NCI-H774 (cell line): ENCODE results near the gene POU5F1.

Experiments
- DNase-seq: peaks from one replicate; lab custom pipeline; 2025; lab: John Stamatoyannopoulos, UW

The POU5F1 gene

DNA sequence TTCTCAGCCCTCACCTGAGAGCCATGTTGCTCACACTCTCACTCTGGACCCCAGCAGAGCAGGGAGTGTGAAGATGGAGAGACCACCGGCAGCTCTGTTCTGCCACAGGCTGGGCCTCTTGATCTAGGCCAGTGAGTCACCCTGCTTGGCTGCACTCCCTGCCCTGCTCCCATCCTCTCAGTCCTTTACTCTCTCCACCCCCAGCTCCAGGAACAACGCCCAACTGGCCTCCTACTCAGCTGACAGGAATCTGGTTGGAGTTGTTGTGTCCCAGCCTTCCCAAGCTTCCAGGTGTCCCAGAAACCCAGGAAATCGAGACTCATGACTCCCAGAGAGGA, 56.0 kb downstream of the POU5F1 start, which contains the start of gene PSORS1C1:
TSS of gene PSORS1C1 (plus strand) at position 260 of the 338 bp plus-strand sequence. CDS start 14,833 bp downstream, outside the sequence.
- no peak for DNase-seq
